KG1 (cell line): ENCODE data around the gene ACAT1.
"Not testable (repeated sequence)": the region's sequence is repeated elsewhere in the genome, so short reads cannot be mapped to it uniquely, and the experiment has no call there.

Experiments used
- DNase-seq: peaks from one replicate; lab custom pipeline; 2025; lab: John Stamatoyannopoulos, UW

The ACAT1 gene

GRCh38 chr11:108147150-108147549, 25.8 kb downstream of the ACAT1 start:
- no peak for DNase-seq

- DNase-seq, result no peak
Observed at GRCh38 chr11:108148556-108148955, 27.2 kb downstream of the ACAT1 start.

- no peak for DNase-seq
Observed at GRCh38 chr11:108154591-108154990, 33.2 kb downstream of the ACAT1 start.

- DNase-seq, result no peak
Observed at GRCh38 chr11:108160970-108161566, 39.7 kb downstream of the ACAT1 start.

- DNase-seq, result not testable (repeated sequence)
Observed at GRCh38 chr11:108162878-108163277, 41.5 kb downstream of the ACAT1 start.

GRCh38 chr11:108167624-108168023, 46.3 kb downstream of the ACAT1 start:
- DNase-seq, result no peak

GRCh38 chr11:108170184-108170583, 48.8 kb downstream of the ACAT1 start:
- DNase-seq, result no peak

GRCh38 chr11:108177570-108177969, 56.2 kb downstream of the ACAT1 start:
- no peak for DNase-seq

- DNase-seq, result no peak
Observed at GRCh38 chr11:108193725-108194124, 72.4 kb downstream of the ACAT1 start.

- DNase-seq, result no peak
Observed at GRCh38 chr11:108196901-108197300, 75.5 kb downstream of the ACAT1 start.
